ENCODE data around the gene PPP1R27. TPM values are rescaled to one million over a fixed set of nuclear protein-coding genes. Genes with fewer than 3 reads are reported as not detected.

Gene PPP1R27, protein sequence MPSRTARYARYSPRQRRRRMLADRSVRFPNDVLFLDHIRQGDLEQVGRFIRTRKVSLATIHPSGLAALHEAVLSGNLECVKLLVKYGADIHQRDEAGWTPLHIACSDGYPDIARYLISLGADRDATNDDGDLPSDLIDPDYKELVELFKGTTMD
- total RNA-seq (not detected), polyA plus RNA-seq (1 to 10 TPM in 1 of 3 donors, under 1 TPM in 1, not detected in 1; 0.58 to 2.0 TPM)
- long read RNA-seq, donor 1: 0 reads
- long read RNA-seq, donor 2: 0 reads
- long read RNA-seq, donor 3: 0 reads
- long read RNA-seq, donor 4: 0 reads
- long read RNA-seq, donor 5: 0 reads
- long read RNA-seq, donor 6: 0 reads
- long read RNA-seq, donor 7: 0 reads
- long read RNA-seq, donor 8: 0 reads
- long read RNA-seq, donor 9: 0 reads
- long read RNA-seq, donor 10: 0 reads

DNA sequence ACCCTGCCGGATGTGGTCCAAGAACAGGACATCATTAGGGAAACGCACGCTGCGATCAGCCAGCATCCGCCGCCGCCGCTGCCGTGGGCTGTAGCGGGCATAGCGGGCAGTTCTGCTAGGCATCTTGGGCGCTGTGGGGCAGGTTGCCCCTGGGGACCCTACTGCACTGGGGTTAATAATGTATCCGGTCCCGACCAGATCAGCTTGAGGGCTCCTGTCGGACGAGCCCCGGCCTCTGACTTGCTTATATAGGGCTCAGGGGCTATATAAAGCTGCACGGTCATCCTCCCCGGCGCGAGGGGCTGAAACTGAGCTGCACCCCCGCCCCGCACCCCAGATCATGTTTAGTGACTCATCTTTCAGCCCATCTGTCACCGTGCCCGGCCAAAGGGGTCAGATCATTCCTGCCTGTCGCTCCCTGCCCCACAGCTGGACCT, at the start of gene PPP1R27:
Gene PPP1R27 (minus strand): TSS at position 220 of the 437 bp plus-strand sequence. CDS start 97 bp downstream, at position 123.
- no peaks in the 10 kb centered on the region for H3K36me3 ChIP-seq
- peak within 1 kb of the TSS; percentile 64 to 82 (median 80) for H3K4me3 ChIP-seq
- no peaks in the 10 kb centered on the region for H3K27me3 ChIP-seq
- peaks cover 18 to 37% (median 31%) of the 10 kb centered on the region in 4 donors for H3K4me1 ChIP-seq
- H3K9me3 ChIP-seq: no peaks in the 10 kb centered on the region
- DNase-seq: no peak
- H3K27ac ChIP-seq: peak within 1 kb of the TSS in 4 of 5 donors; percentile 90 to 97 (median 93)
- no peak for TF ChIP-seq POLR2AphosphoS5 (IDR thresholded peaks at IDR 0.05)
- intact Hi-C loops (cut with DNase I; ENCODE audit: low total_unique reads): no loop called here
- 89 to 94% (median 92%) methylated on average over 17 to 26 of the region's 26 CpGs for WGBS, 5 donors

DNA sequence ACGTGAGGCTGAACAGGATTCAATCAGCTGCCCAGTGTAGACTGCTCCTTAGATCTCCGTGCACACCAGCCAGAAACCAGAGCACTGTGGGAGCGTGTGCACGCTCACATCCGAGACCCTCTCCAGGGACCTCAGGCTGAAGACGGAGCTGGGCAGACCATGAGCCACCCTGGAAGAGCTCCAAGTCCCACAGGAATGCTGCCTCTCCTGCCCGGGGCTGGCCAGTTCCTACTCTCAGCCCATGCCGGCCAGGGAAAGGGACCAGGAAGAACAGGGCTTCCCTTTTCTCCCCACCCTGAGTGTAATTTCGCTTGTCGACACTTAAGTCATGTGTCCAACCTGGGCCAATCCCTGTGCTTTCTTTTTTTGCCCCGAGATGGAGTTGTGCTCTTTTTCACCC, 49.7 kb upstream of the PPP1R27 start:
- no peaks in the 10 kb centered on the region for H3K27me3 ChIP-seq
- DNase-seq: no peak
- no peak overlapping the region for H3K4me3 ChIP-seq
- H3K36me3 ChIP-seq: peaks cover 29 to 98% (median 95%) of the 10 kb centered on the region in 4 donors
- WGBS, 5 donors: 50 to 79% (median 71%) methylated on average over 6 to 11 of the region's 11 CpGs
- no peak for TF ChIP-seq POLR2AphosphoS5 (IDR thresholded peaks at IDR 0.05)
- TF ChIP-seq EP300 (IDR thresholded peaks at IDR 0.05): no peak
- TF ChIP-seq, protein P1, sequence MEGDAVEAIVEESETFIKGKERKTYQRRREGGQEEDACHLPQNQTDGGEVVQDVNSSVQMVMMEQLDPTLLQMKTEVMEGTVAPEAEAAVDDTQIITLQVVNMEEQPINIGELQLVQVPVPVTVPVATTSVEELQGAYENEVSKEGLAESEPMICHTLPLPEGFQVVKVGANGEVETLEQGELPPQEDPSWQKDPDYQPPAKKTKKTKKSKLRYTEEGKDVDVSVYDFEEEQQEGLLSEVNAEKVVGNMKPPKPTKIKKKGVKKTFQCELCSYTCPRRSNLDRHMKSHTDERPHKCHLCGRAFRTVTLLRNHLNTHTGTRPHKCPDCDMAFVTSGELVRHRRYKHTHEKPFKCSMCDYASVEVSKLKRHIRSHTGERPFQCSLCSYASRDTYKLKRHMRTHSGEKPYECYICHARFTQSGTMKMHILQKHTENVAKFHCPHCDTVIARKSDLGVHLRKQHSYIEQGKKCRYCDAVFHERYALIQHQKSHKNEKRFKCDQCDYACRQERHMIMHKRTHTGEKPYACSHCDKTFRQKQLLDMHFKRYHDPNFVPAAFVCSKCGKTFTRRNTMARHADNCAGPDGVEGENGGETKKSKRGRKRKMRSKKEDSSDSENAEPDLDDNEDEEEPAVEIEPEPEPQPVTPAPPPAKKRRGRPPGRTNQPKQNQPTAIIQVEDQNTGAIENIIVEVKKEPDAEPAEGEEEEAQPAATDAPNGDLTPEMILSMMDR (IDR thresholded peaks at IDR 0.05): no peak
- no peak for TF ChIP-seq POLR2A (IDR thresholded peaks at IDR 0.05)
- H3K27ac ChIP-seq: no peak overlapping the region
- peaks cover 1 to 15% (median 8%) of the 10 kb centered on the region in 4 donors for H3K4me1 ChIP-seq
- intact Hi-C loops (cut with DNase I; ENCODE audit: low total_unique reads): no loop called here
- H3K9me3 ChIP-seq: no peaks in the 10 kb centered on the region

DNA sequence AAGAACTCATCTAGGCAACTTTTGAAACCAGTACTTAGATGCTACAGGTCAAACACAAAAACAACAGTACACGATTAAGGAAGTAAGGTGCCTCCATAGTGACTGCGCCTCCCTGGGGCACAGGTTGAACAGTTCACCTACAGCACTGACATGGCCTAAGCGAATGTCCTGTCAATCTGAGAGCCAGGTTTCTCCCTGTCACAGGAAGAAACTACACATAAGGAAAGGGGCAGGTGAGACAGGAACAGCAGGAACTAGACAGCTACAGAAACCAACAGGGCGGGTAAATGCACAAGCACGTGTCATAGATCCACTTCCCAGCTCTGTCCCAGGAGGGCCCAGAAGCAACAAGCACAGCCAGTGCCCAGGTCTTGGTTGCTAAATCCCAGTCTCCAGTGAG, 44.3 kb upstream of the PPP1R27 start:
- no peak for DNase-seq
- H3K9me3 ChIP-seq: no peaks in the 10 kb centered on the region
- H3K27ac ChIP-seq: no peak overlapping the region
- peaks cover 0 to 60% (median 53%) of the 10 kb centered on the region in 4 donors for H3K36me3 ChIP-seq
- intact Hi-C loops (cut with DNase I; ENCODE audit: low total_unique reads): no loop called here
- no peak overlapping the region for H3K4me3 ChIP-seq
- TF ChIP-seq POLR2AphosphoS5 (IDR thresholded peaks at IDR 0.05) (no peak), EP300 (IDR thresholded peaks at IDR 0.05) (no peak), POLR2A (IDR thresholded peaks at IDR 0.05) (no peak)
- TF ChIP-seq, protein P1 (IDR thresholded peaks at IDR 0.05): no peak
- 81 to 91% (median 89%) methylated on average over 5 of the region's 5 CpGs for WGBS, 5 donors
- H3K27me3 ChIP-seq: no peaks in the 10 kb centered on the region
- H3K4me1 ChIP-seq: no peaks in the 10 kb centered on the region

DNA sequence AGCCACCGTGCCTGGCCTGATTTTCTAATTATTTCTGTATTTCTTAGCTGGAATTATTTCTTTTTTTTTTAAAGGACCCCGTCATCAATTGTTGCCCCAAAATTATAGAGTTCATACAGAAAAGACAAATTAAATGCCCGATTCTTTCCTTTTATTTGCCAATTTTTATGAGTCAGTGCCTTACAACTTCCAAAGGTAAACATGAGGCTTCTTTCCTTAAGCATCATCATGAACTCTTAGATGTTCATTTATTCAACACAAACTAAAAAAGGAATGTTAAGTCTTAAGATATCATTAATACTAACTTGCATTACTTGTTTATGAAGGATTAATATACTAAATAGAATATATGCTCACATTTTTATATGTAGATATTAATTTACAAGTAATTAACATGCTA, 43.4 kb upstream of the PPP1R27 start:
- H3K27me3 ChIP-seq: no peaks in the 10 kb centered on the region
- WGBS, 5 donors: 83 to 94% (median 89%) methylated on average over 3 of the region's 3 CpGs
- intact Hi-C loops (cut with DNase I; ENCODE audit: low total_unique reads): no loop called here
- H3K9me3 ChIP-seq: no peaks in the 10 kb centered on the region
- H3K36me3 ChIP-seq: peaks cover 0 to 52% (median 45%) of the 10 kb centered on the region in 4 donors
- H3K4me3 ChIP-seq: no peak overlapping the region
- TF ChIP-seq EP300 (IDR thresholded peaks at IDR 0.05): no peak
- no peak for TF ChIP-seq POLR2AphosphoS5 (IDR thresholded peaks at IDR 0.05)
- no peak for TF ChIP-seq POLR2A (IDR thresholded peaks at IDR 0.05)
- TF ChIP-seq, protein P1 (IDR thresholded peaks at IDR 0.05): no peak
- peaks cover 0 to 6% (median under 1%) of the 10 kb centered on the region in 4 donors for H3K4me1 ChIP-seq
- DNase-seq: no peak
- H3K27ac ChIP-seq: no peak overlapping the region

DNA sequence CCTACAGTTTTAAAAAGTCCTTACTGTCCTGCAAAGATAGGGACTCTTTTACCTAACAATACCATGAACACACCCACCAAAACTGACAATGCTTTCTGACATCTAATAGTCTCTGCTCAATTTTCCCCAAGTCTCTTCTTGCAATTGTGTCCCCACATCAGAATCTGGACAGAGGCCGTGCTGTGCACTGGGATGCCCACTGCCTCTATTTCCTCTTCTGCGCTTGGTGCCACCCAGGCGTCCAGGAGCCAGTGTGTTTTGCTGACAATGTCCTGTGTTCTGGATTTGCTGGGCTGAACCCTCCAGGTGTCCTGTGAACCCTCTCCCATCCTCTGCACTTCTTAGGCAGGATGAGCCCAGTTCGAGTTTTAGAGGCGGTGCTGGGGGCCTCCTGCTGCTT, 42.7 kb upstream of the PPP1R27 start:
- TF ChIP-seq POLR2A (IDR thresholded peaks at IDR 0.05): no peak
- TF ChIP-seq EP300 (IDR thresholded peaks at IDR 0.05): no peak
- TF ChIP-seq POLR2AphosphoS5 (IDR thresholded peaks at IDR 0.05): no peak
- TF ChIP-seq, protein P1 (IDR thresholded peaks at IDR 0.05): no peak
- Histone ChIP-seq H3K36me3 (peaks cover 0 to 45% (median 39%) of the 10 kb centered on the region in 4 donors), H3K9me3 (no peaks in the 10 kb centered on the region), H3K4me1 (peaks cover 0 to 14% (median 5%) of the 10 kb centered on the region in 4 donors), H3K27me3 (no peaks in the 10 kb centered on the region), H3K4me3 (no peak overlapping the region), H3K27ac (no peak overlapping the region)
- no peak for DNase-seq
- intact Hi-C loops (cut with DNase I; ENCODE audit: low total_unique reads): no loop called here
- 94 to 98% (median 95%) methylated on average over 5 of the region's 5 CpGs for WGBS, 5 donors
